Smooth muscle cell (in vitro differentiated cells): ENCODE data around the gene PTPN13. TPM values are rescaled to one million over a fixed set of nuclear protein-coding genes. Genes with fewer than 3 reads are reported as not detected.

ENCODE experiments used
- DNase-seq: peaks from one replicate; lab custom pipeline; 2025; ENCODE audit not compliant: unreplicated experiment; lab: John Stamatoyannopoulos, UW
- H2AFZ ChIP-seq: fragments of 200-600 bp; sonication (generic); 2 replicates; pipeline ENCODE4 v1.6.0; 2016; ENCODE audit warnings: antibody characterized with exemption, low read depth, mild to moderate bottlenecking
- H3F3A ChIP-seq: fragments of 200-600 bp; sonication (generic); 2 replicates; pipeline ENCODE4 v1.6.0; 2017; ENCODE audit warnings: antibody characterized with exemption, low read depth
- H3K27ac ChIP-seq: fragments of 200-600 bp; sonication (generic); 2 replicates; pipeline ENCODE4 v1.5.1; 2016; ENCODE audit warnings: low read depth, mild to moderate bottlenecking
- H3K27me3 ChIP-seq: fragments of 200-600 bp; sonication (generic); 2 replicates; pipeline ENCODE4 v1.6.1; 2016; ENCODE audit warnings: low read depth, mild to moderate bottlenecking
- H3K36me3 ChIP-seq: fragments of 200-600 bp; sonication (generic); 2 replicates; pipeline ENCODE4 v1.5.1; 2016; ENCODE audit warnings: low read depth
- H3K4me1 ChIP-seq: fragments of 200-600 bp; sonication (generic); 2 replicates; pipeline ENCODE4 v1.5.1; 2016; ENCODE audit warnings: low read depth
- H3K4me2 ChIP-seq: fragments of 200-600 bp; sonication (generic); 2 replicates; pipeline ENCODE4 v1.6.0; 2016; ENCODE audit warnings: mild to moderate bottlenecking
- H3K4me3 ChIP-seq: fragments of 200-600 bp; sonication (generic); 2 replicates; pipeline ENCODE4 v1.5.1; 2016; ENCODE audit warnings: mild to moderate bottlenecking
- H3K79me2 ChIP-seq: fragments of 200-600 bp; sonication (generic); 2 replicates; pipeline ENCODE4 v1.6.0; 2016; ENCODE audit warnings: low read depth, mild to moderate bottlenecking
- H3K9ac ChIP-seq: fragments of 200-600 bp; sonication (generic); 2 replicates; pipeline ENCODE4 v1.6.0; 2016; ENCODE audit warnings: low read depth
- H3K9me3 ChIP-seq: fragments of 200-600 bp; sonication (generic); replicated peaks from 2 replicates; pipeline ENCODE4 v1.5.1; 2016; ENCODE audit warnings: low read depth
- H4K20me1 ChIP-seq: fragments of 200-600 bp; sonication (generic); 2 replicates; pipeline ENCODE4 v1.6.0; 2016; ENCODE audit warnings: low read depth
- CTCF ChIP-seq: fragments of 200-600 bp; sonication (generic); IDR thresholded peaks from 2 replicates; pipeline ENCODE4 v1.5.1; 2017; ENCODE audit warnings: borderline replicate concordance, mild to moderate bottlenecking, antibody characterized with exemption; ENCODE audit not compliant: insufficient read depth, poor library complexity, severe bottlenecking
- WGBS: methylation state at CpG from one replicate; pipeline ENCODE4 v1.1.7; 2016; ENCODE audit warnings: low lambda C conversion rate; 5-methylcytosine and 5-hydroxymethylcytosine counted together
- polyA plus RNA-seq: library from polyadenylated mRNA; unstranded; fragments of >200 nt; fragmentation: Nextera tagmentation; extraction: Ambion mirVana; gene quantifications from 2 replicates; pipeline ENCODE4 v1.2.1, GENCODE V29; 2016
- total RNA-seq: library from RNA; depleted of rRNA; stranded (reverse); fragments of >200 nt; gene quantifications from 2 replicates; pipeline ENCODE4 v1.2.3, GENCODE V29; 2014

PTPN13 gene
- total and polyA plus RNA-seq, 2 experiments from 2014 or later: 14.9 to 52.9 TPM

GRCh38 chr4:86841309-86841708 lies 247.2 kb downstream of the PTPN13 start:
- Histone ChIP-seq H3K27me3 (no peaks in the 10 kb centered on the region), H3K4me2 (peak overlapping the region; percentile 11), H3K79me2 (no peaks in the 10 kb centered on the region), H3K27ac (peak overlapping the region; percentile 4), H3K4me1 (no peaks in the 10 kb centered on the region), H3K9ac (no peak overlapping the region), H4K20me1 (no peaks in the 10 kb centered on the region), H2AFZ (peak overlapping the region; percentile 7), H3K4me3 (no peak overlapping the region), H3K9me3 (no peaks in the 10 kb centered on the region), H3K36me3 (no peaks in the 10 kb centered on the region), H3F3A (no peaks in the 10 kb centered on the region)
- no peak for TF ChIP-seq CTCF
- 93% methylated on average over 1 of the region's 1 CpG for WGBS
- DNase-seq: no peak

- H3K9me3 ChIP-seq: no peaks in the 10 kb centered on the region
- no peaks in the 10 kb centered on the region for H3K27me3 ChIP-seq
- H3K36me3 ChIP-seq: no peaks in the 10 kb centered on the region
- WGBS: 97% methylated on average over 5 of the region's 5 CpGs
- H3K79me2 ChIP-seq: no peaks in the 10 kb centered on the region
- no peak overlapping the region for H3K27ac ChIP-seq
- H2AFZ ChIP-seq: no peak overlapping the region
- H3K9ac ChIP-seq: no peak overlapping the region
- no peak overlapping the region for H3K4me2 ChIP-seq
- H3F3A ChIP-seq: no peaks in the 10 kb centered on the region
- TF ChIP-seq CTCF: no peak
- no peak overlapping the region for H3K4me3 ChIP-seq
- no peaks in the 10 kb centered on the region for H4K20me1 ChIP-seq
- DNase-seq: no peak
- peaks cover 14% of the 10 kb centered on the region for H3K4me1 ChIP-seq
Observed at GRCh38 chr4:86845593-86845992, 251.5 kb downstream of the PTPN13 start.

- H3K27ac ChIP-seq: no peak overlapping the region
- H3K36me3 ChIP-seq: no peaks in the 10 kb centered on the region
- no peak overlapping the region for H3K9ac ChIP-seq
- no peaks in the 10 kb centered on the region for H3K9me3 ChIP-seq
- no peak for DNase-seq
- TF ChIP-seq CTCF: no peak
- no peak overlapping the region for H3K4me2 ChIP-seq
- H3F3A ChIP-seq: no peaks in the 10 kb centered on the region
- no peaks in the 10 kb centered on the region for H4K20me1 ChIP-seq
- H2AFZ ChIP-seq: no peak overlapping the region
- no peaks in the 10 kb centered on the region for H3K79me2 ChIP-seq
- H3K27me3 ChIP-seq: no peaks in the 10 kb centered on the region
- H3K4me3 ChIP-seq: no peak overlapping the region
- H3K4me1 ChIP-seq: peaks cover 14% of the 10 kb centered on the region
Observed at GRCh38 chr4:86846921-86847320, 252.8 kb downstream of the PTPN13 start.

- Histone ChIP-seq H3K36me3 (no peaks in the 10 kb centered on the region), H3F3A (no peaks in the 10 kb centered on the region), H3K27me3 (no peaks in the 10 kb centered on the region), H3K4me1 (peaks cover 14% of the 10 kb centered on the region), H2AFZ (peak overlapping the region; percentile 16), H3K79me2 (no peaks in the 10 kb centered on the region), H3K4me2 (peak overlapping the region; percentile 49), H3K9me3 (no peaks in the 10 kb centered on the region), H4K20me1 (no peaks in the 10 kb centered on the region), H3K27ac (peak overlapping the region; percentile 28), H3K4me3 (no peak overlapping the region), H3K9ac (no peak overlapping the region)
- 72% methylated on average over 4 of the region's 4 CpGs for WGBS
- TF ChIP-seq CTCF: no peak
- DNase-seq: no peak
Observed at GRCh38 chr4:86847571-86847970, 253.5 kb downstream of the PTPN13 start.
